HG02623 (cell line): Measurements from ENCODE around the gene MSMO1.
"Not testable (repeated sequence)": the region's sequence is repeated elsewhere in the genome, so short reads cannot be mapped to it uniquely, and the experiment has no call there.

ENCODE experiments used
- ATAC-seq: cut with Tn5 transposase; IDR thresholded peaks from one replicate; pipeline ENCODE4 v1.9.1; 2021; ENCODE audit warnings: moderate library complexity; ENCODE audit not compliant: unreplicated experiment

The MSMO1 gene

GRCh38 chr4:165324236-165324917 lies 3.1 kb upstream of the MSMO1 start:
- no peak for ATAC-seq

GRCh38 chr4:165324918-165325304 lies 2.6 kb upstream of the MSMO1 start:
- no peak for ATAC-seq

DNA sequence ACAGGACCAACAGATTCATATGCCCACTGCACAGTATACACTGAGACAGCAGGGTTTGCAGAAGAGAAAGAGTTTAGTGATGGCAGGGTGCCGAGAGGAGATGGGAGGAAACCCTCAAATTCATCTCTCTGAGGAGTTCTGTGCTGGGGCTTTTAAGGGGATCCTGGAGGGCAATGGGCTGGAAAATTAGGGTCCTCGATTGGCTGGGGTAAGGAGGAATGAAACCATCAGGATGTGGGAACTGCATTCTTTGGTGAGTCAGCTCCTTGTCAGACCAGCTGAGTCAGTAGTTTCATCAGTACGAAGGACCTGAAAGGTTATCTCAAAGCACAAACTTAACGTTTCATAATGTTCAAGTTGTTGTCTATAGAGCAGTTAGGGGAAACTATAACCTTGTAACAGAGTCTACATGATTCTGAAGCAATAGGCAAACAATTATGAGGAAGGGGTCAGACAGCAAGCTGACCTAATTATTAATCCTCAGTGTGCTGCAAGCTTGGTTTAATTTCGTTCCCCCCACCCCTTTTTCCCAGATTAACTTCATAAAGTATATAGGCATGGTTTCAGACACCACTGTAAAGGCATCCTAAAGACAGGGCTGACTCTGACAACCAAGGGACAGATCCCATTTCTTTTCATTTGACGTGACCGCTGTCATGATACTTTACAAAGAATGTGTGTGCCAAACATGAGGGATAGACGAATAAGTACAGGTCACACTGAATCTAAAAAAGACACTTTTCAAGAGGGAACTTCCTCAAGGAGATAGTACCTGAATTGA lies 1.5 kb upstream of the MSMO1 start:
- no peak for ATAC-seq

DNA sequence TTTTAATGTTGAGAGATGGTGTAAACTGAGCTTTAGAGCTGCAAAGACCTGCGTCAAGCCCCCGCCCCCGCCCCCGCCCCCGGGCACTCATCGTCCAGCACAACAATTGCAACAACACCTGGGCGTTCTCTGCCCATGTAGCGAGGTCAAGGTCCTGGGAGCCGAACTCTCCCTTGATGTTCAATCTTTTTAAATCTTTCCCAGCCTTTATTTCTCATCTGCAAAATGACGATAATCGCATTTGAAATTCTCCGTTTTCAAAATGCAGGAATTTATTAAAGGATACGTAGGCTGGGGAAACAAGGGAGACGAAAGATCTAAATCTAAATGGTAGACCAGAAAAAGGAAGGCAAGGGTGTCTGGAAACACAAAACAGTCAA lies 648 bp upstream of the MSMO1 start:
- no peak for ATAC-seq

- ATAC-seq, result no peak
Measured at GRCh38 chr4:165328101-165328425, 594 bp downstream of the MSMO1 start.

DNA sequence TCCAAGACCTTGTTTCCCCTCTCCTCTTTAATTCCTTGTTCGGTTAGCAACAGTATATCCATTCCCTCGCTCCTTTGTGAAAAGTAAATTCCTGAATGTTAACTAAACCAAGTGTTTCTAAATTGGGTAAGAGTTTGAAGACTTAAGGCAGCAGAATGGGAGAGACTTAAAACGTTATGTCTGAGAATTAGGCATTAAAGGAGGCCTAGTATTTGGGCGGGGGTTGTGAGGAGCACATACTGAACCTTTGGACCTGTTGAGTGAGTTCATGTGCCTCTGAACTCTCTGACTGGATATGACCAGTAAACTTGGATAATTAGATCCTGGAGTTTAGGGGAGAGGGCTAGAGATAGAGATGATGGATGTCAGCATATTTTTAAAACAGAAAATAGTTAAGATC lies 1.2 kb downstream of the MSMO1 start:
- no peak for ATAC-seq

DNA sequence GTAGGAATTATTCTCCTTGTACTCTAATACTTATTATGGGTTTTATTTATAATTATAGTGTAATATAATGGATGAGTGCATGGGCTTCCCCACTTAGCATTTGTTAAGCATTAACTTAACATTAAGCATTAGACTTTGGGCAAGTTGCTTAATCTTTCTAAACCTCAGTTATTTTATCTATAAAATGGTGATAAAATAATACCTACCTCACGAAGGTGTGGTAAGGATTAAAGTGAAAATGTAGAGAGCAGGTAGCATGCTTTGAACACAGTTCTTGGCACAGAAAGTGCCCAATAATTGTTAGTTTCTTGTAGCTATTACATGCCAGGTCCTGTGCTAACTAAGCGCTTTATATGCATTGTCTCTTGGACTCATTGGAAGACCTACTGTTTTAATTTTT lies 2.6 kb downstream of the MSMO1 start:
- ATAC-seq, result no peak

- no peak for ATAC-seq
Measured at GRCh38 chr4:165330666-165331065, 3.2 kb downstream of the MSMO1 start.

GRCh38 chr4:165331359-165331758 lies 3.9 kb downstream of the MSMO1 start:
- no peak for ATAC-seq

DNA sequence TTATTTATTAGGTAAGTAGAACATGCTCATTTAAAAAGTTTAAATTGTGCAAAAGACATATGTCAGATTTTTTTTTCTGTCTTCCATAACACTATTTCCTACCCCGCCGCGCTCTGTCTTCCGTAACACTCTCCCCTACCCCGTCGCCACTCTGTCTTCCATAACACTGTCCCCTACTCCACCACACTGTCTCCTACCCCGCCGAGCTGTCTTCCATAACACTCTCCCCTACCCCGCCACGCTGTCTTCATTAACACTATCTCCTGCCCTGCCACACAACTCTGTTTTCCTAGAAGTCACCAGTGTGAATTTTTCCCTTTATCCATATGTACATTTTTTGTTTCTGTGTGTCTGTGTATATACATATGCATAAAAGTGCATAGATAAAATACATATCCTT lies 4.4 kb downstream of the MSMO1 start:
- ATAC-seq, result no peak

- no peak for ATAC-seq
Measured at GRCh38 chr4:165332502-165332901, 5.0 kb downstream of the MSMO1 start.

DNA sequence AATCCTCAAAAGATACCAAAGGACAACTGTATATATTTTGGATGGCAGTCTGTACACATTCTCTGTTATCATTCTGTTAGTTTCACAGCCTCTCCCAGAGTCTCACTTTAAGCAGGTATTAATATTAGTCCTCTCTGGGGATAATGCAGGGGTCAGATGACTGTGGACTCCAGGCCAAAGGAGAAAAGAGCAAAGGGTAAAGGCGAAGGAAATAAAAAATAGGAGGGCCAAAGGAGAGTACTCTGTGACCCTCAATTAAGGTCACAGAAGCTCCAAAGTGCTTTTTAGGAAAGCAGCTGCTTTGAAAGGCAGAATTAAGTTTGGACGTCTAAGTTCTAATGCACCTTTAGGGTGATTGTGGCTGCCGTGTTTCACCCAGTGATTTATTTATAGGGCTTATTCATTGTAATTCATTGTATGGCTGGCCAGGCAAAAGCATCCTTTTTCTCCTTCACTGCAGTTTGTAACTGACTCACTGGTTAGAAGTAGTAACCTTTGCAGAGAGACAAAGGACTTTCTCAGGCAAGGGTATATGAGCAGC lies 7.8 kb downstream of the MSMO1 start:
- ATAC-seq, result no peak

DNA sequence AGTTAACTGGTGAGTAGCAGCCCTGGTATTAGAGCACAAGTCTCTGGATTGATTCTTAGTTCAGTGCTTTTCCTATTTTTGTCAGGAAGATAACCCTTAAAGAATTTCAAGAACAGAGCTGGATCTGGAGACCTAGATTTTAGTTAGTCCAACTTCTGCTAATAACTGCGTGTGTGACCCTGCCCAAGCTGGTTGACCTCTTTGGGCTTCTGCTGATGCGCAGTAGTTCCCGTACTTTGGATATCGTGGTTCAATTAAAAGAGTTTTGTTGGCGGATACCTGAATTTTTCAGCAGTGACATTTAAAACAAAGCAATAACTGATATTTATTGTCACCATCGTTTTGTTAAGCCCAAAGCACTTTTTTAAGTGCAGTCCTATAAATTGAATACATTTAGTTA lies 9.3 kb downstream of the MSMO1 start:
- ATAC-seq, result no peak

- ATAC-seq, result not testable (repeated sequence)
Measured at GRCh38 chr4:165342340-165342739, 14.9 kb downstream of the MSMO1 start.

- ATAC-seq, result no peak
Measured at GRCh38 chr4:165343353-165344191, 16.1 kb downstream of the MSMO1 start.

DNA sequence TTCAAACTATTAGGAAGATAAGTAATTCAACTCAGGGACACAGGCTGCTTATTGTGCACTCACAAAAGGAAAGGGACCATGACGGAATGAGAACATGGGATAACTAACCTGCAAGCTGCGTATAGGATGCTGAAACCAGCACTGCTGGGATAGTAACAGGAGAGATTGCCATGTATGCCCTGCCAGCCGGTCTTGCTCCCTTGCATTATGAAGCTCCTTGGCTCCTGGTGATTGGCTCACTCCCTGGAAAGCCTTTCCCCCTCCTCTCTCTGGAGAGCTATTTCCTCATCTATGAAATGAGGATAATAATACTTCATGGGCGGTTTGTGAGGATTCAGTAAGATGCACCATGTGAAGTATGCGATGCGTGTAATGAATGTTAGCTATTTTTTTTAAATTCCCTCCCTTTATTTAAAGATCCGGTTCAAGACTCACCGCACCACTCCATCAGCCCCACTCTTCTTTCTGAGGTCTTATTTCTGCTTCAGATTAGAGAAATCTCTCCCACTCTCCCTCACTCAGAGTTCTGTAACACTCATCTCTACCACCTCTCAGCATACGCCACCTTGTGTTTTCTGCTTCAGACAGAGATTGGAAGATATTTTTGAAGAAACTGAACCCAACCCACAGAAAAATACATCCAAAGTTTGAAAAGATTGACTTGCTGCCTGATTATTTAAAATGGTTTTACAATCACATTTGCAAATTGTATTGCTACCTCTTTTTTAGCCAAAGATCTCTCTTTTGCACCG lies 18.4 kb downstream of the MSMO1 start:
- no peak for ATAC-seq

DNA sequence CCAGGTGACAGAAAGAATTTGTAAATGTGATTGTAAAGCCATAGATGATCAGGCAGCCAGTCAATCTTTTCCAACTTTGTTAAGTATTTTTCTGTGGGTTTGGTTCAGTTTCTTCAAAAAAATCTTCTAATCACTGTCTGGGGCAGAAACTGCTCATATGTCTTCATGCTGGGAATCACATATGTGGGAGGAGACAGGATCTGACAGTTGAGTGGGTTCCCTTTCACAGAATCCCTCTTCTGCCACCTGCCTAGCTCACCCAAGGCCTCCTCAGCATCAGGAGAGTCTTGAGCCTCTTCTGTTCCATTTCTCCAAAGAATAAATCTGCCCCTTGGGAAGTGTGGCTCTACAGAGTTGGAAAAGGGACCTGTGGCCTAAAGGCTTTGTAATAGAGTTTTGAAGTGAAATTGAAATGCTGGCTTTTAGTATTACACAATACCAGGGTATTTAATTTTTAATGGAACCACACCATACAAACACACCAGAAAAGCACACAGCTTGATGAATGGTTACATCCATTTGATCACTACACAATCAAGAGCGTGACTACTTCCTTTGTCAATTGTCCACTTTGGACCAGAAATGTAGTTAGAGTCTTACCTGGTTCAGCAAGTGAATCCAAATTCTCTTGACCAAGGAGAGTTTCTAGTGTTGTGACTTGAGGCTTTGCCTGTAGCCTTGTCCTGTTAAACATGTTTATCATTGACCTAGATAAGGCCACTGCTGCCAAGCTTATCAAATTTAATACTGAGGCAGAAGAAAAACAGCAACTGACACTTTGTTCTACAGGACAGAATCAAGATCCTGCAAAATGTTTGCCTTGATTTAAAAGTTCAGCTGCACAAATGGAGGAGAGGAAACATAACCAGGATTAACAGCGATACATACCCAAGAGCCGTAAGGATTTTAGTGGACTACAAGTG lies 20.4 kb downstream of the MSMO1 start:
- no peak for ATAC-seq

GRCh38 chr4:165351359-165352130 lies 24.1 kb downstream of the MSMO1 start:
- no peak for ATAC-seq

GRCh38 chr4:165355900-165356300 lies 28.4 kb downstream of the MSMO1 start:
- ATAC-seq, result no peak
